Stimulated activated CD8-positive, alpha-beta memory T cell treated with anti-CD3 and anti-CD28 coated beads, Interleukin-12 subunit alpha, Interleukin-12 subunit beta, amount 100 ng/mL, for 24 hours (primary cell): ENCODE measurements around the gene UBXN1.
"Not testable (repeated sequence)": the region's sequence is repeated elsewhere in the genome, so short reads cannot be mapped to it uniquely, and the experiment has no call there.

ENCODE experiments used
- DNase-seq: peaks from one replicate; pipeline ENCODE4 v3.0.0-alpha.2; 2020; ENCODE audit errors: extremely low read depth

The UBXN1 gene

DNA sequence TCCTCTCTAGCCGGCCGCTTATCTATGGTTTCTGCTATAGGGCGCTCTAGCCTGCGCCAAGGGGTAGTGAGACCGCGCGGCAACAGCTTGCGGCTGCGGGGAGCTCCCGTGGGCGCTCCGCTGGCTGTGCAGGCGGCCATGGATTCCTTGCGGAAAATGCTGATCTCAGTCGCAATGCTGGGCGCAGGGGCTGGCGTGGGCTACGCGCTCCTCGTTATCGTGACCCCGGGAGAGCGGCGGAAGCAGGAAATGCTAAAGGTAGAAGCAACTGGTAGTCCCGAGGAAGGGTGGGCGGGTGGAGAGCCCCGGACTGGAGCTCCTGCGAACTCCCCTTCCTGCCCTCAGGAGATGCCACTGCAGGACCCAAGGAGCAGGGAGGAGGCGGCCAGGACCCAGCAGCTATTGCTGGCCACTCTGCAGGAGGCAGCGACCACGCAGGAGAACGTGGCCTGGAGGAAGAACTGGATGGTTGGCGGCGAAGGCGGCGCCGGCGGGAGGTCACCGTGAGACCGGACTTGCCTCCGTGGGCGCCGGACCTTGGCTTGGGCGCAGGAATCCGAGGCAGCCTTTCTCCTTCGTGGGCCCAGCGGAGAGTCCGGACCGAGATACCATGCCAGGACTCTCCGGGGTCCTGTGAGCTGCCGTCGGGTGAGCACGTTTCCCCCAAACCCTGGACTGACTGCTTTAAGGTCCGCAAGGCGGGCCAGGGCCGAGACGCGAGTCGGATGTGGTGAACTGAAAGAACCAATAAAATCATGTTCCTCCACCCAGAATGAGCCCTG, 7.1 kb downstream of the UBXN1 start, which contains the start of the genes LBHD1 and UQCC3:
Gene LBHD1 (minus strand): TSS at position 660 of the 782 bp plus-strand sequence. CDS start 2,236 bp downstream, outside the sequence.
Gene UQCC3 (plus strand): TSS at position 66 of the 782 bp plus-strand sequence. CDS start 73 bp downstream, at position 139.
- DNase-seq = no peak

DNA sequence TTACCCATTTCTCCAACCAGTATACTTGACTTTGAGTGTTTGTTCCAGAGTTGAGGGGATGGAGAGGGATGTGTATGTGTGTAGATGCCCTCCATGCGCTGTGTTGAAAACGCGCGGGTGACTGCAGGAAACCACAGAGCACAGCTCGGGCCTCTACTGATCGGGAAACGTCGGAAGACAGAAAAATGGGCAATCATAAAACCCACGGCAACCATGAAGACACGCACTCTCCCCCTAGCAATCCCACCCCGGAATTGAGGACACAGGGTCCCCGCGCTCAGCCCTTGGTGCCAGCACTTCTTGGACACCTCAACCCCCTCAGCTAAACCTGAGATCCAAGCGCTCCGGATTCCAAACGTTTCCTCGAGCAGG, 7.7 kb downstream of the UBXN1 start:
- DNase-seq = no peak

- no peak for DNase-seq
Measured at GRCh38 chr11:62669420-62670161, 9.3 kb downstream of the UBXN1 start.

DNA sequence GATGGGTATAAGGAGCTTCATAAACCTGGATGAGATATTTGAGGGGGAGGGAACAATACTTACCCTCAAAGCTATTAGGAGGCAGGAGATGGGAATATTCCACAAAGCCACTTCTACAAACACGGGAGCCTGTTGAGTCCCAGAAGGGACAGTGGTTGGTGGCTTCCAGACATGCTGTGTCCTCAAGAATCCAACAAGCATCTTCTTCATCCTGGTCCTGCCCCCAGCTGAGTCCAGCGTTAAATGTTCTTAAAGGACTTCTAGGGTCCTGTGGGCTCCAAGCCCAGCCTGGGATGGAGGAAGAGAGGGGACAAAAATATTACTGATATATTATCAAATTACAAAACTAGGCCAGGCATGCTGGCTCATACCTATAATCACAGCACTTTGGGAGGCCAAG, 11.4 kb downstream of the UBXN1 start:
- no peak for DNase-seq

DNA sequence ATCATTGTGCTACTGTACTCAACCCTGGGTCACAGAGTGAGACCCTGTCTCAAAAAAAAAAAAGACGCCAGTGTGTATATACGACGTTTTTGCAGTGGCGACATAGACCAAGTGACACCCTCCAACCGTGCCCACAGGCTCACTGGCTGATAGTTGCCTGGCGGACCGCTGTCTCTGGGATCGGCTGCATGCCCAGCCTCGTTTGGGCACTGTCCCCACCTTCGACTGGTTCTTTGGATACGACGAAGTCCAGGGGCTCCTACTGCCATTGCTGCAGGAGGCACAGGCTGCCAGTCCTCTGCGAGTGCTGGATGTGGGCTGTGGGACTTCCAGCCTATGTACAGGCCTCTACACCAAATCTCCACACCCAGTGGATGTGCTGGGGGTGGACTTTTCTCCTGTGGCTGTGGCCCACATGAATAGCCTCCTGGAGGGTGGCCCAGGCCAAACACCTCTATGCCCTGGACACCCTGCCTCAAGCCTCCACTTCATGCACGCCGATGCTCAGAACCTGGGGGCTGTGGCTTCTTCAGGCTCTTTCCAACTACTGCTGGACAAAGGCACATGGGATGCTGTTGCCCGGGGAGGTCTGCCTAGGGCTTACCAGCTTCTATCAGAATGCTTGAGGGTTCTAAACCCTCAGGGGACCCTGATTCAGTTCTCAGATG, 12.5 kb downstream of the UBXN1 start:
- no peak for DNase-seq

GRCh38 chr11:62665599-62666258, 13.1 kb downstream of the UBXN1 start:
- DNase-seq = no peak

- peak; percentile 88 for DNase-seq
Measured at GRCh38 chr11:62665075-62665598, 13.7 kb downstream of the UBXN1 start, which contains the start of the genes C11orf98 and CSKMT. C11orf98 (minus strand) TSS chr11:62665210; CDS start chr11:62665169, 41 bp downstream. CSKMT (plus strand) TSS chr11:62665312; CDS start chr11:62665880, 568 bp downstream.

- no peak for DNase-seq
Measured at GRCh38 chr11:62664405-62665074, 14.3 kb downstream of the UBXN1 start.

DNA sequence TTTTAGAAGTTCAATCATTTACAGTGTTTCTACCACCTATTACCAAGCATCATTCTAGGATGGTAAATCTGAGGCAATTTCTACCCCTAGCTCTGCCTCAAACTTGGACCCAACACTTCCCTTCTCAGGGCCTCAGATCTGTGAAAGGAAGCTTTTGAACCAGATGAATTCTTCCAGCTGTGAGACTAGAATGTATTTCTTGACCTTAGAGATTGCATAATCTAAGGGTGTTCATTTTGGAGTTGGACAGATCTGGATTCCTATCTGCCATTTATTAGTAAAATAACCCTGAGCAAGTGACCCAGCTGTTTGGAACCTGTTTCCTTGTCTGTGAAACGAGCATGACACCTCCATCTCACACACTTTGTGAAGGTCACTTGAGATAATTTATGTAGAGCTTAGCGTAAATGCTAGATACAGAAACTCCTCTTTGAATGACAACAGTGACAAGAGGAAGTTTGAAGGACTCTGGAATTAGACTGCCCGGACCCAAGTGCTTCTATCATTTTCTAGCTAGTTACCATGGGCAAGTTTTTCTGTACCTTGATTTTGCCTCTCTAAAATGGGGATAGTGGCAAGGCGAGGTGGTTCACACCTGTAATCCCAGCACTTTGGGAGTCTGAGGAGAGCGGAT, 22.0 kb downstream of the UBXN1 start:
- no peak for DNase-seq

DNA sequence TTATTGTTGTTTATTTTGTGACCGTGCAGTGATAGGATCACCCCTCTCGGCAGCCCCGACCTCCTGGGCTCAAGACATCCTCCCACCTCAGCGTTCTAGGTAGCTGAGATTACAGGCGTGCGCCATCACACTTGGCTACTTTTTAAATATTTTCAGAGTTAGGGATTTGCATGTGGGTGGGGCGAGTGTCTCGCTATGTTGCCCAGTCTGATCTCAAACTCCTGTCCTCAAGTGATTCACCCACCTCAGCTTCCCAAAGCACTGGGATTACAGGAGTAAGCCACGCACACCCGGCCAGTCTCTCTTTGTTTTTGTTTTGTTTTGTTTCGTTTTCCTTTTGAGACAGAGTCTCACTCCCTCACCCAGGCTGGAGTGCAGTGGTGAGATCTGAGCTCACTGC, 24.6 kb downstream of the UBXN1 start:
- no peak for DNase-seq

- DNase-seq = no peak
Measured at GRCh38 chr11:62652161-62653006, 26.5 kb downstream of the UBXN1 start.

- DNase-seq = not testable (repeated sequence)
Measured at GRCh38 chr11:62650283-62650682, 28.6 kb downstream of the UBXN1 start.

DNA sequence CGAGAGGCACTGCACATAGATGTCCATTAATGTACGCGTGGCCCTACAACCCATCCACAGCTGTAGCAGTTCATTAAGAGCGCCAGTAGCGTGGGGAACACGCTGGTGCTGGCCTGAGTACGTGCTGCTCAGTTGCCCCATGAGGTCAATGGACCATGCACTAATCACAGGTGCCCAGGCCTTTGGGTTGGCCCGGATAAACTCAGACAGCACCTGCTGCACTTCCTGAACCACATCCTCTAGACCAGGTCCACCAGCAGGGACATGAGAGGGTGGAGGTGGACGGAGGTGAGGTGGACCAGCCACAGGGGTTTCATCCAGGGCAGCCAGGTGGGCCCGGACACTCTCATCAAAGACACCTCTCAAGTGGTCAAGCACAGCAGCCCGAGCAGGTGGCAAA, 29.4 kb downstream of the UBXN1 start:
- DNase-seq = no peak

- DNase-seq = no peak
Measured at GRCh38 chr11:62648967-62649364, 29.9 kb downstream of the UBXN1 start.

DNA sequence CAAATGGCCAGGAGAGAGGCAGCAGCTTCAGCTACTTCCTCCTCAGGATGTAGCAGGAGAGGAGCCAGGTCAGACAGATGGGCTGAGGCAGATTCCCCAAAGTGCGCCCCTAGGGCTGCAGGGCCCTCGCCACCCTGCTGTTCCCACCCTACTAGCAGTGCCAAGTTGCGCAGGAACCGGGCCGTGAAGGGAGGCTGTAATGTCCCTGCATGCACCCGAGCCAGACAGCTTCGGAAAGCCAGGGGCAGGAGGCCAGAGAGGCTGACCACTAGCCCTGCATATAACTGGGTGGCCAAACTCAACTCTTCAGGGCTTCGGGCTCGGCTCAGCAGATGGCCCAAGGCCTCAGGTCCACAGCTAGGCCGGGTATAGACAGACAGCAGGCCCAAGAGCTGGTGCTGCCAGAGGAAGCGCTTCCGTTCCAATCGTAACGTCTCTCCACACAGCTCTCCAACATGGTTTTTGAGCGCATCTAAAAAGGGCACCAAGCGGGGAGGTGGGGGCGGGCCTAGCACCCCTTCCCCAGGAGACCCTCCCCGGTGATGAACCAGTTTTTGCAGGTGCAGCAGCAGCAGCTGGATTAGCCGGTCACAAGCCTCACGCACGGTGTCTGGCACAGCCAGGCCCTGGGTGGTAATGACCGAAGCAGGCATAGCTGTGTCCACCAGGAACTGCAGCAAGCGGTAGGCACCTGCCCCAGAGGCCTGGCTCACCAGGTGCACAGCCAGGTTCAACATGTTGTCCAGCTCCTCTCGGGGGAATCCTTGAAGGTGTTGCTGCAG, 30.5 kb downstream of the UBXN1 start:
- DNase-seq = no peak

GRCh38 chr11:62647609-62648005, 31.3 kb downstream of the UBXN1 start:
- DNase-seq = no peak

- DNase-seq = no peak
Measured at GRCh38 chr11:62646825-62647608, 31.9 kb downstream of the UBXN1 start.
